Neuron (in vitro differentiated cells): Measurements from ENCODE around the gene GHR.

Experiments used
- H2AFZ ChIP-seq: one replicate; pipeline ENCODE4 v1.6.1; 2013; ENCODE audit warnings: low read depth, mild to moderate bottlenecking, inconsistent platforms, low read length, moderate library complexity
- H3K27me3 ChIP-seq: one replicate; pipeline ENCODE4 v1.6.1; 2013; ENCODE audit warnings: low read length; ENCODE audit not compliant: insufficient read depth
- H3K36me3 ChIP-seq: one replicate; pipeline ENCODE4 v1.6.1; 2013; ENCODE audit warnings: low read length; ENCODE audit not compliant: insufficient read depth
- H3K4me1 ChIP-seq: one replicate; pipeline ENCODE4 v1.6.1; 2013; ENCODE audit warnings: low read length; ENCODE audit not compliant: insufficient read depth
- H3K4me3 ChIP-seq: 2 replicates; pipeline ENCODE4 v1.5.1; 2013; ENCODE audit warnings: mild to moderate bottlenecking, low read length, moderate library complexity
- H3K9me3 ChIP-seq: one replicate; pipeline ENCODE4 v1.6.1; 2013; ENCODE audit warnings: low read length

The GHR gene

GRCh38 chr5:42591015-42591414 lies 167.8 kb downstream of the GHR start:
- H3K27me3 ChIP-seq, result no peaks in the 10 kb centered on the region

DNA sequence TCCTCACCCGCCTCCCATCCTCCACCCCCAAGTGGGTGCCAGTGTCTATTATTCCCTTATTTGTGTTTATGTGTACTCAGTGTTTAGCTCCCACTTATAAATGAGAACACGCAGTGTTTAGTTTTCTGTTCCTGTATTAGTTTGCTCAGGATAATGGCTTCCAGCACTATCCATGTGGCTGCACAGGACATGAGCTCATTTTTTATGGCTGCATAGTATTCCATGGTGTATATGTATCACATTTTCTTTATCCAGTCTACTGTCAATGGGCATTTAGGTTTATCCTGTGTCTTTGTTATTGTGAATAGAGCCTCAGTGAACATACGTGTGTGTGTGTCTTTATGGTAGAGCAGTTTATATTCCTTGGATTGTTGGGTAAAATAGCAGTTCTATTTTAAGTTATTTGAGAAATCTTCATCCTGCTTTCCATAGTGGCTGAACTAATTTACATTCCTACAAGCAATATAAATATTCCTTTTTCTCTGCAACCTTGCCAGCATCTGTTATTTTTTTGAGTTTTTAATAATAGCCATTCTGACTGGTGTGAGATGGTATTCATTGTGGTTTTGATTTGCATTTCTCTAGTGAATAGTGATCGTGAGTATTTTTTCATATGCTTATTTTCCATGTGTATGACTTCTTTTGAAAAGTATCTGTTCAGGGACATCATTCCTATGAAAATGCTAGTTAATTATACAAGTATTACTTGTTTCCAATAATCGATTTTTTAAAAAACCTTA lies 169.3 kb downstream of the GHR start:
- no peak overlapping the region for H3K4me3 ChIP-seq
- H2AFZ ChIP-seq, result no peak overlapping the region
- H3K9me3 ChIP-seq, result no peaks in the 10 kb centered on the region
- no peaks in the 10 kb centered on the region for H3K27me3 ChIP-seq
- H3K36me3 ChIP-seq, result no peaks in the 10 kb centered on the region
- no peaks in the 10 kb centered on the region for H3K4me1 ChIP-seq

More at GRCh38 chr5:42591015-42591414, 167.8 kb downstream of the GHR start:
- no peaks in the 10 kb centered on the region for H3K9me3 ChIP-seq
- H3K4me3 ChIP-seq, result no peak overlapping the region
- H2AFZ ChIP-seq, result no peak overlapping the region
- no peaks in the 10 kb centered on the region for H3K4me1 ChIP-seq
- H3K36me3 ChIP-seq, result no peaks in the 10 kb centered on the region

DNA sequence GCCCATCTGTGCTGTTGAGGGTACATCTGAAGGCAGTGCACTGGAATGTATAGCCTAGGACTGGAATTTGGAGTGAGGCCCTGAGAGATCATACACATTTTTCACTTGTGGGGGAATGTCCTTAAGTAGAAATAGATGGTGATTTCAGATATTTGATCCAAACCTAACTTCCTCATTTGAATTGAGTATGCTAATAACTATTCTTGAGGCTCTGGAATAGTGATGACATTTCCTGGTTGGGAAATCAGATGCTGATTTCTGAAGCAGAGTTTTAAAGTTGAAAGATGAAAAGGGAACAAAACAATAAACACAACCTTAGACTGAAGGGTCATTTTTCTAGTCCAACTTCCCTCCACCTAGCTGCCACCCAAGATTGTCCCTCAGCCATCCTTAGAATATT lies 170.4 kb downstream of the GHR start:
- no peaks in the 10 kb centered on the region for H3K36me3 ChIP-seq

DNA sequence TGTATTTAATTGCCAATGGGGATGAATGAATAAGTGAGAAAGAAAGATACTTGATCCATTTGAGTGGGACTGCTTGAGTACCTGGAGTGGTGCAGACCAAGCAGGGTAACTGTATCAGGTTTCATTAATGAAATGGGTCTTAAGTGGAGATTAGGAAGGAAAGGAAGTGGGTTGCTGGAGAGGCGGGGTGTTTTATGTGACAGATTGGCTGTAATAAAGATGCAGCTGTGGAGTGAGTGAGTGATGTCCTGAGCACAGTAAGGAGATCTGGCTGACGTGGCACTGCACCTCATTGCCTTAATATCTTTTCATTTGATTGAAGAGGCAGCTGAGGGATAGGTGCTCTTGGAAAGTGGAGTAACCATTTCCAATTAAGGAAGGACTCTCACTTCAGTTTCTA lies 172.4 kb downstream of the GHR start:
- H2AFZ ChIP-seq, result no peak overlapping the region
- H3K36me3 ChIP-seq, result no peaks in the 10 kb centered on the region
- no peaks in the 10 kb centered on the region for H3K9me3 ChIP-seq
- H3K27me3 ChIP-seq, result no peaks in the 10 kb centered on the region
- no peak overlapping the region for H3K4me3 ChIP-seq
- no peaks in the 10 kb centered on the region for H3K4me1 ChIP-seq

More for the DNA sequence above, 170.4 kb downstream of the GHR start:
- Histone ChIP-seq H3K4me3 (no peak overlapping the region), H3K27me3 (no peaks in the 10 kb centered on the region), H3K9me3 (no peaks in the 10 kb centered on the region), H2AFZ (no peak overlapping the region), H3K4me1 (no peaks in the 10 kb centered on the region)

GRCh38 chr5:42596817-42597216 lies 173.6 kb downstream of the GHR start:
- Histone ChIP-seq H2AFZ (no peak overlapping the region), H3K9me3 (no peaks in the 10 kb centered on the region), H3K4me3 (no peak overlapping the region), H3K36me3 (no peaks in the 10 kb centered on the region), H3K27me3 (no peaks in the 10 kb centered on the region), H3K4me1 (no peaks in the 10 kb centered on the region)

- no peaks in the 10 kb centered on the region for H3K27me3 ChIP-seq
- no peaks in the 10 kb centered on the region for H3K9me3 ChIP-seq
- H3K4me1 ChIP-seq, result no peaks in the 10 kb centered on the region
- H2AFZ ChIP-seq, result no peak overlapping the region
- H3K36me3 ChIP-seq, result no peaks in the 10 kb centered on the region
- no peak overlapping the region for H3K4me3 ChIP-seq
Observed at GRCh38 chr5:42597318-42597937, 174.2 kb downstream of the GHR start.

- no peak overlapping the region for H3K4me3 ChIP-seq
- H3K27me3 ChIP-seq, result no peaks in the 10 kb centered on the region
- H2AFZ ChIP-seq, result no peak overlapping the region
- H3K36me3 ChIP-seq, result no peaks in the 10 kb centered on the region
- no peaks in the 10 kb centered on the region for H3K4me1 ChIP-seq
- no peaks in the 10 kb centered on the region for H3K9me3 ChIP-seq
Observed at GRCh38 chr5:42598311-42598710, 175.1 kb downstream of the GHR start.

GRCh38 chr5:42599106-42599505 lies 175.9 kb downstream of the GHR start:
- H3K27me3 ChIP-seq, result no peaks in the 10 kb centered on the region
- H3K4me3 ChIP-seq, result no peak overlapping the region
- H2AFZ ChIP-seq, result no peak overlapping the region
- H3K9me3 ChIP-seq, result no peaks in the 10 kb centered on the region
- H3K4me1 ChIP-seq, result no peaks in the 10 kb centered on the region
- H3K36me3 ChIP-seq, result no peaks in the 10 kb centered on the region

DNA sequence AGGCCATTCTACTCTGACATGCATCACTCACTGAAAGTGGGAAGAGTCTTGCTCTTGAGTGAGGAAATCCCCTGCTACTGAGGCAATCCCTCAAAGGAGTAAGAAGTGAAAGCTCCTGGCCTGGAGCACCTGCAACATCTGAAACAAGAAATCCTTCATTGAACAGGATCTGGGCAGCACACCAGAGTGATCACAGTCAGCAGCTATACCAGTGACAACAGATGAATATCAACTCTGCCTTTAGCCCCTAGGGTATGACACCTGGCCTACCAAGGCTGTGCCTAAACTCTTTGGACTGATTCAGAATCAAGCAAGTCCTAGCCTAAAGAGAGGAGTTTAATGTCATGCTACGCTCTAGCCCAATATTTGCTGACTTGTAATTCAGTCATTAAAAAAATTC lies 177.2 kb downstream of the GHR start:
- H3K9me3 ChIP-seq, result no peaks in the 10 kb centered on the region
- no peaks in the 10 kb centered on the region for H3K36me3 ChIP-seq
- H3K4me1 ChIP-seq, result no peaks in the 10 kb centered on the region
- no peak overlapping the region for H2AFZ ChIP-seq
- no peaks in the 10 kb centered on the region for H3K27me3 ChIP-seq
- no peak overlapping the region for H3K4me3 ChIP-seq

DNA sequence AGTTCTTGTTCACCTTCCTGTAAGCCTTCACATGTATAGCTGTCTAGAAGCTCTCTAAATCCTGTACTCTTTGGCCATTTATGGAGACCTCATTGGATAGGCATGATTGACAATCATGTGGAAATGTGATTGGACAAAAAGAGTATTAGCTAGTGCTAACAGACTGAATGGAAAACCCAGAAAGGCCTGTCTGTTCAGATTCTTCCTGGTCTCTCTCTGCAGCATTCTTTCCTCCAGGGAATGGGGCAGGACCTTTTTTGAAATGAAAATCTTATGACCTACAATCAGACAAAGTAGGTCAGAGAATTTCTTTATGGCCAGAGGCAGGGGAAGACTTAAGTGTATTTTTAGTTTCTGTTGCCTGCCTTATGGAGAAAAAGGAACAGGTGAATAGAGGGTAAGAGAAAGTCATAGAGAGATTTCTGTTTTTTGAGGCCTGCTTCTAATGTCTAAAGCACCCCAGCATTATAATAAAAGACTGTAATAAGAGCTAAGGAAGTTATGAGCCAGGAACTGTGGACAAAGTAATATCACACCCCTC lies 181.0 kb downstream of the GHR start:
- H3K9me3 ChIP-seq, result no peaks in the 10 kb centered on the region
- no peaks in the 10 kb centered on the region for H3K4me1 ChIP-seq
- no peaks in the 10 kb centered on the region for H3K27me3 ChIP-seq
- no peaks in the 10 kb centered on the region for H3K36me3 ChIP-seq
- H2AFZ ChIP-seq, result no peak overlapping the region
- H3K4me3 ChIP-seq, result no peak overlapping the region

- Histone ChIP-seq H3K27me3 (no peaks in the 10 kb centered on the region), H3K36me3 (no peaks in the 10 kb centered on the region), H3K4me1 (no peaks in the 10 kb centered on the region)
Observed at GRCh38 chr5:42605490-42605889, 182.3 kb downstream of the GHR start.

DNA sequence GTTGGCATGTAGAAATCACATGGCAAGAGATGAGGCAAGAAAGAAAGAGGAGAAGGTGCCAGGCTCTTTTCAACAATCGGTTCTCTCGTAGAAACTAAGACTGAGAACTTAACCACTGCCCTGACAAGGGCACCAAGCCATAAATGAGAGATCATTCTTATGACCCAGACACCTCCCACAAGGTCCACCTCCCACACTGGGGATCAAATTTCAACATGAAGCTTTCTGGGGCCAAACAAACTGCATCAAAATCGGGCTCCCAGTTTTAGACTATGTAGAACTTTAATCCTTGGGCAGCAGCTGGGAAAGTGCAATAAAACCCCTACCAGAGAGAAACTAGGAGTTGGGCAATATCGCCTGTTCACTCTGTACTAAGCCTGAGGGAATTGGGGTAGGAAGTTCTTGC lies 183.2 kb downstream of the GHR start:
- Histone ChIP-seq H3K36me3 (no peaks in the 10 kb centered on the region), H2AFZ (no peak overlapping the region), H3K4me3 (no peak overlapping the region), H3K27me3 (no peaks in the 10 kb centered on the region), H3K9me3 (no peaks in the 10 kb centered on the region), H3K4me1 (no peaks in the 10 kb centered on the region)

More at GRCh38 chr5:42605490-42605889, 182.3 kb downstream of the GHR start:
- H3K4me3 ChIP-seq, result no peak overlapping the region
- no peak overlapping the region for H2AFZ ChIP-seq
- H3K9me3 ChIP-seq, result no peaks in the 10 kb centered on the region

DNA sequence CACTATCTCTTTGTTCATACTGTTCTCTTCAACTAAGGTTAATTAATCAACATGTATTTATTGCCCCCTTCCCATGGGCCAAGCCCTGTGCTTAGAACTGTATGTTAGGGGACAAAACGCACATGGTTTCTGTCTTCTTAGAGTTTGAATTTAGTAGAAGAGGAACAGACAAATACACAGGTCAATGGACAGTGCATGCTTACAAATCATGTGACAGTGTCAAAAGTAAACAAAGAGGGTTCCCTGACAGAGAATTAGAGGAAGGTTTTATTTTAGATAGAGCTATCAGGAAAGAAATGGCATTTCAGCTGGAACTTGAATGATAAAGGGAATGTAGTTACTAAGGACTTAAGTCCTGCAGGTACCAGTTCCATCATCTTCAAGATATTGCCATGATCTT lies 188.2 kb downstream of the GHR start:
- no peaks in the 10 kb centered on the region for H3K27me3 ChIP-seq
- no peaks in the 10 kb centered on the region for H3K9me3 ChIP-seq
- H3K4me1 ChIP-seq, result no peaks in the 10 kb centered on the region
- no peaks in the 10 kb centered on the region for H3K36me3 ChIP-seq
- H2AFZ ChIP-seq, result no peak overlapping the region
- H3K4me3 ChIP-seq, result no peak overlapping the region
